Measurements from ENCODE around the gene AMDHD2.
"Not testable (repeated sequence)": the region's sequence is repeated elsewhere in the genome, so short reads cannot be mapped to it uniquely, and the experiment has no call there.

DNA sequence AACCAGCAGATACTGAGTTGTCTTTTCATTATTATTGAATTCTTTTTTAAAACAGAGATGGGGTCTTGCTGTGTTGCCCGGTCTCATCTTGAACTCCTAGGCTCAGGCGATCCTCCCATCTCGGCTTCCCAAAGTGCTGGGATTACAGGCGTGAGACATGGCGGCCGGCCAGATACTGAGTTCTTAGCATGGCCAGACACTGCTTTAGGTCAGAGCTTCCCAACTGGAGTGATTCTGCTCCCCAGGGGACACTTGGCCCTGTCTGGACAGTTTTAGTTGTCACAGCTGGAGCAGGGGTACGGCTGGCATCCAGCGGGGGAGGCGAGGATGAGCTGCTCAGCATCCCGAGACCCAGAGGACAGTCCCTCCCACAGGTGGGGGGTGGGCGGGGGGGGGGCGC is 58.7 kb downstream of the AMDHD2 start:
- TF ChIP-seq, protein P1, sequence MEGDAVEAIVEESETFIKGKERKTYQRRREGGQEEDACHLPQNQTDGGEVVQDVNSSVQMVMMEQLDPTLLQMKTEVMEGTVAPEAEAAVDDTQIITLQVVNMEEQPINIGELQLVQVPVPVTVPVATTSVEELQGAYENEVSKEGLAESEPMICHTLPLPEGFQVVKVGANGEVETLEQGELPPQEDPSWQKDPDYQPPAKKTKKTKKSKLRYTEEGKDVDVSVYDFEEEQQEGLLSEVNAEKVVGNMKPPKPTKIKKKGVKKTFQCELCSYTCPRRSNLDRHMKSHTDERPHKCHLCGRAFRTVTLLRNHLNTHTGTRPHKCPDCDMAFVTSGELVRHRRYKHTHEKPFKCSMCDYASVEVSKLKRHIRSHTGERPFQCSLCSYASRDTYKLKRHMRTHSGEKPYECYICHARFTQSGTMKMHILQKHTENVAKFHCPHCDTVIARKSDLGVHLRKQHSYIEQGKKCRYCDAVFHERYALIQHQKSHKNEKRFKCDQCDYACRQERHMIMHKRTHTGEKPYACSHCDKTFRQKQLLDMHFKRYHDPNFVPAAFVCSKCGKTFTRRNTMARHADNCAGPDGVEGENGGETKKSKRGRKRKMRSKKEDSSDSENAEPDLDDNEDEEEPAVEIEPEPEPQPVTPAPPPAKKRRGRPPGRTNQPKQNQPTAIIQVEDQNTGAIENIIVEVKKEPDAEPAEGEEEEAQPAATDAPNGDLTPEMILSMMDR (conservative IDR thresholded peaks at IDR 0.05; ENCODE audit: low read length) = not testable (repeated sequence)
- not testable (repeated sequence) for TF ChIP-seq EZH2phosphoT487 (IDR thresholded peaks at IDR 0.05; ENCODE audit: borderline replicate concordance)
